ENCODE measurements around the gene IMPA2.

- TF ChIP-seq CTCF (IDR thresholded peaks at IDR 0.05; ENCODE audit: low read depth, low read length) (peak; percentile 80), EZH2phosphoT487 (IDR thresholded peaks at IDR 0.05; ENCODE audit: low read depth) (no peak)
These were observed 57.6 kb downstream of the IMPA2 start for GRCh38 chr18:12038639-12039539.

Measured in OCI-LY3 (cell line).